Measurements from ENCODE around the gene VAMP1. TPM values are rescaled to one million over a fixed set of nuclear protein-coding genes. Genes with fewer than 3 reads are reported as not detected.
A peak's percentile ranks its signal among the peaks of the same experiment; 100 is the strongest.

VAMP1 gene
- total and polyA plus RNA-seq, 12 donors: 1.4 to 10.2 (median 3.0) TPM

- Histone ChIP-seq H3K4me3 (no peak overlapping the region), H3K27ac (peak overlapping the region in 1 of 10 donors; percentile 89), H3K36me3 (peaks cover 0 to 72% (median 40%) of the 10 kb centered on the region in 9 donors), H3K9me3 (no peaks in the 10 kb centered on the region), H3K27me3 (no peaks in the 10 kb centered on the region), H3K4me1 (peaks cover 3 to 87% (median 24%) of the 10 kb centered on the region in 9 donors)
- no peak for TF ChIP-seq CTCF (IDR thresholded peaks at IDR 0.05)
- intact Hi-C loops (cut with DNase I): loop anchor here in 9 of 10 donors (2.0 to 10.0 kb wide), 8 partner anchors 37 to 140 kb away; no protein-coding TSS in a partner anchor
- DNase-seq (no peak), ATAC-seq (no peak)
- 94 to 96% methylated on average over 8 of the region's 8 CpGs for WGBS, 2 donors
Observed at GRCh38 chr12:6464531-6464930, 5.9 kb downstream of the VAMP1 start.

- Histone ChIP-seq H3K27me3 (no peaks in the 10 kb centered on the region), H3K9me3 (no peaks in the 10 kb centered on the region), H3K4me3 (no peak overlapping the region), H3K4me1 (peaks cover under 1 to 84% (median 17%) of the 10 kb centered on the region in 9 donors), H3K27ac (peak overlapping the region in 3 of 10 donors; percentile 7 to 89 (median 16)), H3K36me3 (peaks cover 0 to 78% (median 45%) of the 10 kb centered on the region in 9 donors)
- no peak for ATAC-seq
- 89 to 91% methylated on average over 6 of the region's 6 CpGs for WGBS, 2 donors
- TF ChIP-seq CTCF (IDR thresholded peaks at IDR 0.05): no peak
- intact Hi-C loops (cut with DNase I): loop anchor here in 9 of 10 donors (2.0 to 10.0 kb wide), 8 partner anchors 37 to 139 kb away; no protein-coding TSS in a partner anchor
- no peak for DNase-seq
Observed at GRCh38 chr12:6463858-6464257, 6.6 kb downstream of the VAMP1 start.

GRCh38 chr12:6463216-6463615, 7.3 kb downstream of the VAMP1 start:
- no peaks in the 10 kb centered on the region for H3K27me3 ChIP-seq
- peaks cover 0 to 78% (median 12%) of the 10 kb centered on the region in 9 donors for H3K4me1 ChIP-seq
- 64 to 76% methylated on average over 7 of the region's 7 CpGs for WGBS, 2 donors
- H3K9me3 ChIP-seq: no peaks in the 10 kb centered on the region
- H3K4me3 ChIP-seq: no peak overlapping the region
- no peak for DNase-seq
- ATAC-seq: no peak
- peaks cover 0 to 85% (median 51%) of the 10 kb centered on the region in 9 donors for H3K36me3 ChIP-seq
- peak overlapping the region in 4 of 10 donors; percentile 7 to 89 (median 42) for H3K27ac ChIP-seq
- intact Hi-C loops (cut with DNase I): loop anchor here in 8 of 10 donors (5.0 to 10.0 kb wide), 5 partner anchors 36 to 138 kb away; no protein-coding TSS in a partner anchor
- TF ChIP-seq CTCF (IDR thresholded peaks at IDR 0.05): no peak

- intact Hi-C loops (cut with DNase I): loop anchor here in 8 of 10 donors (5.0 to 10.0 kb wide), 5 partner anchors 35 to 138 kb away; no protein-coding TSS in a partner anchor
- peaks cover 0 to 71% (median 12%) of the 10 kb centered on the region in 9 donors for H3K4me1 ChIP-seq
- peaks cover 0 to 93% (median 59%) of the 10 kb centered on the region in 9 donors for H3K36me3 ChIP-seq
- no peak for TF ChIP-seq CTCF (IDR thresholded peaks at IDR 0.05)
- H3K27me3 ChIP-seq: no peaks in the 10 kb centered on the region
- WGBS, 2 donors: 87 to 91% methylated on average over 14 of the region's 14 CpGs
- no peak overlapping the region for H3K4me3 ChIP-seq
- no peak for ATAC-seq
- H3K9me3 ChIP-seq: no peaks in the 10 kb centered on the region
- no peak for DNase-seq
- H3K27ac ChIP-seq: peak overlapping the region in 8 of 10 donors; percentile 30 to 89 (median 52)
Observed at GRCh38 chr12:6462234-6462995, 8.1 kb downstream of the VAMP1 start.

Data from heart right ventricle (tissue), 16 donors.